GM12874 (cell line): ENCODE data around the gene CLIP1.

Experiments
- CTCF ChIP-seq: IDR thresholded peaks from 2 replicates; pipeline ENCODE4 v1.5.1; 2011; ENCODE audit warnings: low read depth, mild to moderate bottlenecking, control low read depth, low read length, moderate library complexity; ENCODE audit not compliant: insufficient read depth

The CLIP1 gene

GRCh38 chr12:122304924-122305323, 117.5 kb downstream of the CLIP1 start:
- TF ChIP-seq CTCF: no peak

DNA sequence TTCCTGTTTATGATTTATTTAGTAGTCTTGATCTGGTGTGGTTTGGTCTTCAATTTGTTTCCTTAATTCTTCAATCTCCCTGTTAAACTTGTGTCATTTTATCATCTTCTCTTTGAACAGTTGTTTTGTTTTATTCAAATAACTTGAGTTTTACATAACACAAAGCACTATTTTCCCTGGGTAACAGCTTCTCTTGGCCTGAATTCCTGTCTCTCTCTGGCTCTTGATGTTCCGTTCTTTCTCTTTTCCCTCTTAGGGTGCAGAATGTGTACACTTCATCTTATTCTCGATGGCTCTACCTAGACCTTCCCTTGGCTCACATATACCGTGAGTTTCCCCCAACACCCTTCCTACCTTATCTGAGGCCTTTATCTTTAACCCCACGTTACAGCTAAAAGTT, 119.4 kb downstream of the CLIP1 start:
- no peak for TF ChIP-seq CTCF

- no peak for TF ChIP-seq CTCF
Observed at GRCh38 chr12:122298071-122298748, 124.3 kb downstream of the CLIP1 start.

GRCh38 chr12:122297494-122297893, 125.0 kb downstream of the CLIP1 start:
- TF ChIP-seq CTCF: no peak

- no peak for TF ChIP-seq CTCF
Observed at GRCh38 chr12:122295877-122296276, 126.6 kb downstream of the CLIP1 start.

DNA sequence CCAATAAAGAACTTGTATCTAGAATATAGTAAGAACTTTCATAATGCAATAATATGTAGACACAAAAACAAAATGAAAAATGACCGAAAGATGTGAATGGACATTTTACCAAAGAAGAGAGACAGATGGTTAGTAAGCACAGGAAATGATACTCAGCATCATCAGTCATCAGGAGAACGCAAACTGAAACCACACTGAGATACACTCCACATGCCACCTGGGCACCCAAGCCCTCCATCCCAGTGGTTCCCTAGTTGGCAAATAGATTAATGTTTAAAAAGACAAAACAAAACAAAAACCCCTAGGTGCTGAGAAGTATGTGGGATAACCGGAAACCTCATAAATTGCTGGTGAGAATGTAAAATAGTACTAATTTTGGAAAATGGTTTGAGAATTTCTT, 129.4 kb downstream of the CLIP1 start:
- TF ChIP-seq CTCF: no peak

GRCh38 chr12:122291431-122291830, 131.0 kb downstream of the CLIP1 start:
- no peak for TF ChIP-seq CTCF
